Stimulated activated CD4-positive, alpha-beta T cell treated with anti-CD3 and anti-CD28 coated beads, Interleukin-1b, Interleukin-23, amount 100 ng/mL, for 1 hour (primary cell): Measurements from ENCODE around the gene ACADVL.

Source experiments
- DNase-seq, 2 donors: peaks; one replicate each; pipeline ENCODE4 v3.0.0-alpha.2; 2020; ENCODE audit warnings: low read depth in 2 of 2

The ACADVL gene

DNA sequence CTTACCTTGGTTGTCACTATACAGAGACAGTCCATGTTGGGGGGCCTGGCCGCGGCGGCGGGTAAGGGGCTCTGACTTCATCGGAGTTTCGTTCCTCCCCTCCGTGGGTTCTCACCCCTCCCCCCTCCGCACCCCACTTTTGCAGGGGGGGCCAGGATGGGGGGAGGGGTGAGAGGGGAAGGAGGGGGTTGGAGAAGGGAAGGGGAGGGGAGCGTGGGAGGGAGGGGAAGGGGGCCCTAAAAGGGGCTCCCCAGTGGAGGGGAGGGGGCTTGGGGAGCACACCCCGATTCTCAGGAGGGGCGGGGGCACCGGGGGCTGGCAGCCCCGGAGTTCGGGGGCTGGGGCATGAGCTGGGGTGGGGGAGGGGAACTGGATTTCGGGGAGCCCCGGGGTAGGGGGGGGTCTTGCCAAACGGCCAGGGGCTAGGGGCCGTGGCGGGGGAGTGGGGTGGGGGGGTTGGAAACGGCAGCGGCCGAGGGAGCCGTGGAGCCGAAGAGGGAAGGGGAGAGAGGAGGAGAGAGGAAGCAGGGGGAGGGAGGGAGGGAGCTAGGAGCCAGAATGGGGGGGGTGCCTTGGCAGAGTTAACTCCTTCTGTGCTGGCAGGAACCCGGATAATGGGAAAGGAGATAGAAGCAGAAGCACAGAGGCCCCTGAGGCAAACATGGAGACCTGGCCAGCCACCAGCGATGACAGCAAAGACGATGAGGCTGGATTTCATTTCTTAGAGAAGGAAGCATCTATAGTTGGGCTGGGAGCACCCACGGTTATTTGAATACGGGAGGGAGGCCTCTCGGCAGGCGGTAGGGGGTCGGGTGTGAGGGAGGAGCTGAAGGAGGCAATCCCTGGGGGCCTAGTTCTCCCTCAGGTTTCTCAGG is 2.4 kb upstream of the ACADVL start:
- no peak for DNase-seq

DNA sequence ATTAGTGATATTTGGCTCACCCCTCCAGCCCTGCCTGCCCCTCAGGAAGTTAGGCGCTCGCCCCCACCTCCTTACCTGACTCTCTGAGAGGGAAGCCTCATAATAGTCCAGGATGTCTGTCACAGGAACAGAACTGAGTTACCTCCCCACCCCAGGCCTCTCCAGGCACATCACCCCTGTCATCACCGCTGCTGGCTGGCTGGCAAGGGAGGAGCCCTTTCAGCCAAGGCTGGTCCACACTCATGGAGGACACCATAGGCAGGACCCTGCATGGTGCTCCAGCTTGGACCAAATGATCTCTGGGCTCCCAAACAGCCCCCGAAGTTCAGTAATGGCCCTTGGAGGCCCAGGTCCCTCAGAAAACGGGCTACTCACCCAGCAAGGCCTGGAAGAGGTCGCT is 1.6 kb upstream of the ACADVL start:
- DNase-seq = no peak

DNA sequence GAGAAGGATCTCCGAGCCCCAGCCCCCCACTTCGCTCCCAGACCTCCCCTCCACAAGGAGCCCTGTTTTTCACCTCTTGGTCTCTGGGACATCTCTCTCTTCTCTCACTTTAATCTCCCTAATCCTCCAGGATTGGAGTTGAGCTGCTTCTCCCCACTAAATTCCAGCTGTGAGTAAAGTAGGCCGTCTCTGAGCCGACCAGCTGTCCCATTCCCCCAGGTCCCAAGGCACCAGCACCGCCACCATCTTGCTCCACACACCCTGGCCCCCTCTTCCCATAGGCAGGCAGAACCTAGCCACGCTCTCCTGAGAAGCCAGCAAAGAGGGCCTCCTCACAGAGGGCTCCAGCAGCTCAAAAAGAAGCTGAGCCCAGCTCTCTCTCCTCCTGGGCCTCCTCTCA is 980 bp upstream of the ACADVL start:
- no peak for DNase-seq

DNA sequence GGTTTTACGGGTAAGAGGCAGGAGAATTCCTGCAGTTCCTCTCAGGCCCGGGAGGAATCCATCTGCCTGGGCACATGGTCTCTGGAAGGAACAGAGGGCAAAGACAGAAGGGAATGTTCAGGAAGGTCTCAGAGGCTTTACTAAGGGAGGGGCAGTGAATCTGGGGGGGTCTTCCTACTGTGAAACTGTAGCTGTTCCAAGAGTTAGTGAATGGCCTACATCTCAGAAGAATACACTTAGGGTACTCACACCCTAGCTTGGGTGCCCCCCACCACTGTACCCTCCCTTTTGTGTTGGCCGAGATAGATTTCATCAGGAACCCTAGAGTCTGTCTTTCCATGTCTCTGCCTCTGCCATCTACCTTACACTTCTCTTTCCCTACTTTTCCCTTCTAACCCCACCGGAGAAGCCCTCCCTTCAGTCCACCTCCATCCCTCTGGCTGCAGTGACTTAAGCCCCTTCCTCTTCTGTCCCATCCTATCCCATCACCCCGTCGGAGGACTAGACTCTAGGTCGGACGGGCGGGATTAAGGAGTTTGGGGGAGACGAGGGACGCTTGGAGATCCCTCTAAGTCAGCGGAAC is 418 bp upstream of the ACADVL start:
- no peak for DNase-seq

- DNase-seq = no peak
These were observed 997 bp downstream of the ACADVL start for GRCh38 chr17:7220593-7221277.

GRCh38 chr17:7221278-7222092 is 1.7 kb downstream of the ACADVL start:
- no peak for DNase-seq

- DNase-seq = no peak
These were observed 2.6 kb downstream of the ACADVL start for GRCh38 chr17:7222093-7222971.

GRCh38 chr17:7222972-7223292 is 3.2 kb downstream of the ACADVL start:
- no peak for DNase-seq

DNA sequence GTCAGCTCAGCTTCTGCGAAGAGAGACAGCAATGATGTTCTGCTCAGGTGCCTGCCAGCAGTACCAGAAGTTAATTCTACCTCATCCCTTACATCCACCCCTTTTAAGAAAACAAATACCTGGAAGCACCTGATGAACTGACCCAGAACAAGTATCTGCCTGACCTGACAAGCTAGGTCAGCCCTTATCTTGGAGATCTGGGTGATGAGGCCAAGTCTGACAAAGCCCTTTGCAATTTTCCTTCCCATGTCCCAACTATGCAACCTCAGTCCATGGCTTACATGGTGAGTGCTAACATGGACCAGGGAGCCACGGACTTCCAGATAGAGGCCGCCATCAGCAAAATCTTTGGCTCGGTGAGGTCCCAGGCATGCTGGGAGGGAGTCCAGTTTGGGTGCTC is 3.6 kb downstream of the ACADVL start:
- DNase-seq = no peak

- DNase-seq = no peak
These were observed 4.4 kb downstream of the ACADVL start for GRCh38 chr17:7224110-7224509.

DNA sequence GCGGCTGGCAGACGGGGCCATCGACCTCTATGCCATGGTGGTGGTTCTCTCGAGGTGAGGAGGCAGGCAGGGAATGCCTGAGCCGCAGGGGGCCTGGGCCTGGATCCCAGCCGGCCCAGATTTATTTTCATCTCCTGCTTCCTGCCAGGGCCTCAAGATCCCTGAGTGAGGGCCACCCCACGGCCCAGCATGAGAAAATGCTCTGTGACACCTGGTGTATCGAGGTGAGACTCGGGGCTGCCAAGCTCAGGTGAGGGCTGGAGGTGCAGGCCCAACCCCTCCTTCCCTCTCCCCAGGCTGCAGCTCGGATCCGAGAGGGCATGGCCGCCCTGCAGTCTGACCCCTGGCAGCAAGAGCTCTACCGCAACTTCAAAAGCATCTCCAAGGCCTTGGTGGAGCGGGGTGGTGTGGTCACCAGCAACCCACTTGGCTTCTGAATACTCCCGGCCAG is 4.9 kb downstream of the ACADVL start:
- no peak for DNase-seq

DNA sequence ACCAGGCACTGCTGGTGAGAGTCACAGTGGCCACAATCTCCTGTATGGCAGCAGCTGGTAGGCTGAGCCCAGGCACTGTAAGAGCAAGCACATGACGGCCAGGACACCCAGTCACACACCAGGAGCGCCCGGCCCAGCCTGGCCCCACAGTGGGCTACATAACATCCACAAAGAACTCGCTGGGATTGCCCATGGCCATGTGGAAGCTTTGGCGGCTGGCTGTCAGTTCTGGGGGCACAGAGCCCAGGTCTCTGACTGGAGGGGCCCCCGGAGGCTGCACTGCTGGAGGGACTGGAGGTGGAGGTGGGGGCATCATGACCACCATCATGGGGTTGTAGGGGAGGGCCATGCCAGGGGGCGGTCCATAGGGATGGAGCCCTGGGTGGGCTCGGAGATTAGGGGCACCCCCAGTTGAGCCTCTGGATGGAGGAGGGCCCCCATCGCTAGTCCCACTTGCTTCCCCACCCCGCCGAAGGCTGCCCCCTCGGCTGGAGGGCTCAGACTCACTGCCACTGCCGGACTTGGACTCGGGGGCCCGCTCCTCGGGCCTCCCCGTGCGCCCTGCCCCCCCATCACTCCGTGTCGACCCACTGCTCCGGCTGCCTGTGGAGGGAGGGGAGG is 6.1 kb downstream of the ACADVL start:
- no peak for DNase-seq

GRCh38 chr17:7226721-7227710 is 7.3 kb downstream of the ACADVL start:
- DNase-seq = no peak

DNA sequence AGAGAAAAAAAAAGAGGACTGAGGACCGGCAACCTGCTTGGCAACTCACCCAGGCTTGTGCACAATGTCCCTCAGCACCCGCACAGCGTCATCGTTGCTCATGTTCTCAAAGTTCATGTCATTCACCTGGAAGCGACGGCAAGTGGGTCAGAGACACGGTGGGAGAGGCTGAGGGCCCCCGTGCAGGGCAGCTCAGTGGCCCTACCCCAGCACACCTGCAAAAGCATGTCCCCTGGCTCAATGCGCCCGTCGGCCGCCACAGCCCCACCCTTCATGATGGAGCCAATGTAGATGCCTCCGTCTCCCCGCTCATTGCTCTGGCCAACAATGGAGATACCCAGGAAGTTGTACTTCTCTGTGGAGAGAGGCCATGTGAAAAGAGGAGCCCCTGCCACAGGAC is 9.2 kb downstream of the ACADVL start:
- no peak for DNase-seq

DNA sequence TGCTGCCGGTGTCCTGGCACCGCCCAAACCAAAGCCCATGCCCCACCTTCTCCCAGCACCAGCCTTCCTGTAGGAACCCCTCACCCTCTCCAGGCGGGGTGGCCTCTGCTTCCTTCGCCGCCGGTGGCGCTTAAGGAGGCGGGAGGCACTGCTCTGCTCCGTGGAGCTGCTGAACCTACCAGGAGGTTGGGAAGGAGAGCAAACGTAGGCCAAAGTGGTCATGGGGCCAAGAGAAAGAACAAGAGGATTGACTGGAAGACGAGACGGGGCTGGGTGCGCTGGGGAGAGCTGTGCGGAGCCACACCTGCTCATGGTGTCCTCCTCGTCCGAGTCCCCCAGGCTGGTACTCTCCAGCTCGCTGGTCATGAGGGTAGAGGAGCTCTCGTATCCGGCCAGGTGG is 9.8 kb downstream of the ACADVL start:
- DNase-seq = no peak

GRCh38 chr17:7232114-7232513 is 12.4 kb downstream of the ACADVL start:
- DNase-seq = no peak

GRCh38 chr17:7233701-7234082 is 14.0 kb downstream of the ACADVL start:
- no peak for DNase-seq

- DNase-seq = peak; percentile 90 to 92
These were observed 14.6 kb downstream of the ACADVL start, which contains the start of gene DVL2 for GRCh38 chr17:7234083-7234951. Gene DVL2, minus strand, starts transcription at chr17:7234517. Its CDS starts 255 bp downstream, at chr17:7234262.
